HEK293 (cell line): ENCODE measurements around the gene TADA3.

Experiments
- CTCF ChIA-PET: fragments of 350-600 bp; formaldehyde crosslinking; extraction: SDS; loops from one replicate; lab custom pipeline; 2021; ENCODE audit warnings: antibody characterized with exemption; lab: Yijun Ruan, JAX
- POLR2A ChIA-PET: fragments of 300-600 bp; formaldehyde crosslinking; extraction: SDS; loops from one replicate; lab custom pipeline; 2020; ENCODE audit warnings: antibody characterized with exemption, inconsistent platforms; lab: Yijun Ruan, JAX
- H3K27ac ChIP-seq: fragments of 200-500 bp; sonication (Bioruptor generic); 2 replicates; pipeline ENCODE4 v1.5.1; 2014; ENCODE audit warnings: low read depth, low read length, control low read depth, inconsistent platforms; ENCODE audit errors: extremely low read depth
- H3K36me3 ChIP-seq, 2 experiments: fragments of 200-500 bp in 1 of 2; sonication (Bioruptor generic) in 1 of 2; 1 replicate in 1 of 2; 2 replicates in 1 of 2; pipeline ENCODE4 v1.5.1; 2014 to 2017; ENCODE audit warnings: inconsistent platforms in 2 of 2, low read length in 2 of 2; ENCODE audit not compliant: control insufficient read depth in 2 of 2, insufficient read depth in 1 of 2
- H3K4me1 ChIP-seq: fragments of 200-500 bp; sonication (Bioruptor generic); 2 replicates; pipeline ENCODE4 v1.5.1; 2014; ENCODE audit warnings: mild to moderate bottlenecking, low read length, inconsistent platforms; ENCODE audit not compliant: control insufficient read depth, insufficient read depth
- H3K4me3 ChIP-seq: 2 replicates; pipeline ENCODE4 v1.5.1; 2011; ENCODE audit warnings: low read depth, mild to moderate bottlenecking, control low read depth, low read length, moderate library complexity
- H3K9me3 ChIP-seq: fragments of 200-500 bp; sonication (Bioruptor generic); 2 replicates; pipeline ENCODE4 v1.5.1; 2014; ENCODE audit warnings: low read depth, low read length, inconsistent platforms; ENCODE audit not compliant: control insufficient read depth, insufficient read depth
- BCL11B ChIP-seq: fragments of 450-650 bp; formaldehyde crosslinking; IDR thresholded peaks from 2 replicates; pipeline ENCODE4 v1.5.1; 2016; ENCODE audit warnings: low read depth, missing biosample characterization, missing genetic modification characterization
- GLIS1 ChIP-seq: fragments of 450-650 bp; formaldehyde crosslinking; IDR thresholded peaks from 2 replicates; pipeline ENCODE4 v1.5.1; 2016; ENCODE audit warnings: missing biosample characterization, missing genetic modification characterization
- GLIS2 ChIP-seq: fragments of 450-650 bp; formaldehyde crosslinking; IDR thresholded peaks from 2 replicates; pipeline ENCODE4 v1.5.1; 2016; ENCODE audit warnings: missing biosample characterization, missing genetic modification characterization
- MEIS1 ChIP-seq: sonication (generic); formaldehyde crosslinking; IDR thresholded peaks from 2 replicates; pipeline ENCODE4 v1.8.1; 2022; ENCODE audit warnings: missing genetic modification reagents, mild to moderate bottlenecking, borderline replicate concordance
- MYNN ChIP-seq: fragments of 450-650 bp; formaldehyde crosslinking; IDR thresholded peaks from 2 replicates; pipeline ENCODE4 v1.5.1; 2016; ENCODE audit warnings: missing biosample characterization, missing genetic modification characterization, borderline replicate concordance
- SP2 ChIP-seq: fragments of 450-650 bp; formaldehyde crosslinking; IDR thresholded peaks from 2 replicates; pipeline ENCODE4 v1.5.1; 2016; ENCODE audit warnings: missing biosample characterization, missing genetic modification characterization
- ZBTB17 ChIP-seq: fragments of 450-650 bp; formaldehyde crosslinking; IDR thresholded peaks from 2 replicates; pipeline ENCODE4 v1.5.1; 2016; ENCODE audit warnings: missing biosample characterization, missing genetic modification characterization
- ZBTB20 ChIP-seq: fragments of 450-650 bp; formaldehyde crosslinking; IDR thresholded peaks from 2 replicates; pipeline ENCODE4 v1.5.1; 2016; ENCODE audit warnings: missing biosample characterization, missing genetic modification characterization
- ZBTB8A ChIP-seq: fragments of 450-650 bp; formaldehyde crosslinking; IDR thresholded peaks from 2 replicates; pipeline ENCODE4 v1.5.1; 2016; ENCODE audit warnings: missing biosample characterization, missing genetic modification characterization
- ZNF114 ChIP-seq: fragments of 450-650 bp; formaldehyde crosslinking; IDR thresholded peaks from 2 replicates; pipeline ENCODE4 v1.5.0; 2017; ENCODE audit warnings: missing biosample characterization, missing genetic modification characterization
- ZNF146 ChIP-seq: fragments of 450-650 bp; formaldehyde crosslinking; IDR thresholded peaks from 2 replicates; pipeline ENCODE4 v1.5.1; 2016; ENCODE audit warnings: missing biosample characterization, missing genetic modification characterization
- ZNF302 ChIP-seq: fragments of 450-650 bp; formaldehyde crosslinking; IDR thresholded peaks from 2 replicates; pipeline ENCODE4 v1.5.1; 2016; ENCODE audit warnings: missing biosample characterization, missing genetic modification characterization, low read depth
- ZNF311 ChIP-seq: fragments of 450-650 bp; formaldehyde crosslinking; IDR thresholded peaks from 2 replicates; pipeline ENCODE4 v1.5.1; 2017; ENCODE audit warnings: missing biosample characterization, missing genetic modification characterization, borderline replicate concordance
- ZNF529 ChIP-seq: fragments of 450-650 bp; formaldehyde crosslinking; IDR thresholded peaks from 2 replicates; pipeline ENCODE4 v1.5.1; 2017; ENCODE audit warnings: missing genetic modification characterization, missing biosample characterization; ENCODE audit not compliant: insufficient replicate concordance
- ZNF596 ChIP-seq: fragments of 450-650 bp; IDR thresholded peaks from 2 replicates; pipeline ENCODE4 v1.5.0; 2018; ENCODE audit warnings: missing biosample characterization, mild to moderate bottlenecking, missing genetic modification characterization, moderate library complexity
- ZNF670 ChIP-seq: fragments of 450-650 bp; formaldehyde crosslinking; IDR thresholded peaks from 2 replicates; pipeline ENCODE4 v1.5.1; 2016; ENCODE audit warnings: missing biosample characterization, missing genetic modification characterization, low read depth
- ZNF701 ChIP-seq: fragments of 450-650 bp; formaldehyde crosslinking; IDR thresholded peaks from 2 replicates; pipeline ENCODE4 v1.5.1; 2016; ENCODE audit warnings: missing biosample characterization, missing genetic modification characterization
- ZSCAN30 ChIP-seq: fragments of 450-650 bp; IDR thresholded peaks from 2 replicates; pipeline ENCODE4 v1.5.1; 2018; ENCODE audit warnings: missing biosample characterization, mild to moderate bottlenecking, missing genetic modification characterization, moderate library complexity
- TF ChIP-seq, protein P1 (sequence below): fragments of 450-650 bp; formaldehyde crosslinking; IDR thresholded peaks from 2 replicates; pipeline ENCODE4 v1.5.1; 2016; ENCODE audit warnings: missing biosample characterization, missing genetic modification characterization
- TF ChIP-seq, protein P2 (sequence below): fragments of 450-650 bp; formaldehyde crosslinking; IDR thresholded peaks from 2 replicates; pipeline ENCODE4 v1.5.1; 2017; ENCODE audit warnings: missing biosample characterization, missing genetic modification characterization
- TF ChIP-seq, protein P3 (sequence below): fragments of 450-650 bp; formaldehyde crosslinking; IDR thresholded peaks from 2 replicates; pipeline ENCODE4 v1.5.1; 2016; ENCODE audit warnings: missing biosample characterization, missing genetic modification characterization
- TF ChIP-seq, protein P4 (sequence below): fragments of 450-650 bp; formaldehyde crosslinking; IDR thresholded peaks from 2 replicates; pipeline ENCODE4 v1.5.1; 2016; ENCODE audit warnings: missing biosample characterization, missing genetic modification characterization
- TF ChIP-seq, protein P5 (sequence below): fragments of 450-650 bp; formaldehyde crosslinking; IDR thresholded peaks from 2 replicates; pipeline ENCODE4 v1.5.1; 2016; ENCODE audit warnings: missing biosample characterization, missing genetic modification characterization
- TF ChIP-seq, protein P6 (sequence below): fragments of 450-650 bp; formaldehyde crosslinking; IDR thresholded peaks from 2 replicates; pipeline ENCODE4 v1.5.1; 2016; ENCODE audit warnings: missing biosample characterization, missing genetic modification characterization, borderline replicate concordance
- TF ChIP-seq, protein P7 (sequence below): fragments of 450-650 bp; formaldehyde crosslinking; IDR thresholded peaks from 2 replicates; pipeline ENCODE4 v1.5.1; 2016; ENCODE audit warnings: missing biosample characterization, missing genetic modification characterization

The TADA3 gene

DNA sequence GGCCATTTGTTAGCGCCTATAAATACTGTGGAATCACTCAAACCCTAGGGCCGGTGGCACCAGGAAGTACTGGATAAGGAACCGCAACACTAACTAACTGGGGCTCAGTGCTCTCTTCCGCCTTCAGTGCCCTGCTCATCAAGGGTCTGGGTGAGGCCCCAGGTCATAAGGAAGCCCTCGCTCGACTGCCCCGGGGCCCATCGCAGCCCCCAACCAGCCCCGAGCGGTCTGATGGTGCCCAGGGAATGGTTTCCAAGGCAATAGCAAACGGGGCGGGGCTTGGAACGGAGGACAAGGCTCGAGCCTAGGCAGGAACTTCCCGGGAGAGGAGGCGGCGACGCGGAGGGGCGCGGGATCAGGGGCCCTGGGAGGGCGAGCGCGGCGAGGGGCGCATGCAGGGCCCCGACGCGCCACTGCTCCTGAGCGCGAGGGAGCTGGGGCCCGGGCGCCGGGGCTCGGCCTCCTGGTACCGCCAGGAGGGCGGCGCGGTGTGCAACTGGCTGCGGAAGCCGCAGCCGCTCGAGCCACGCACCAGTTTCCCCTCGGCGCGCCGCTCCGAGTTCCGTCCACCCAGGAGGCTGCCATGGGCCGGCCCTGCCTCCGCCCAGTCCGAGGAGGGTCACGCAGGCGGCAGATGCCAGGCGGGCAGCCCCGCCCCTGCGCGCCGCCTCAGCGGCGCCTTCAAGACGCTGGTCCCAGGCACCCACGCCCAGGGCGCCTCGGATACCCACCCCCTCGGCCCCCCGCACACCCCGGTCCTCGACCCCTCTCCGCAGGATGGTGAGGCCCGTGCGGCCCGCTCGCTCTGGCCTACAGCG is 17.6 kb upstream of the TADA3 start, which contains the start of gene TTLL3:
TTLL3 (plus strand) TSS at position 648 of the 818 bp plus-strand sequence. CDS start 400 bp downstream, outside the sequence.
- peaks cover 6% of the 10 kb centered on the region; the same call in 1 of the 2 replicates for H3K4me1 ChIP-seq
- POLR2A ChIA-PET = interaction anchor here (0.6 to 3.6 kb wide), 2 partner anchors 17 to 78 kb away, joined by 3 to 18 read pairs; partner anchors contain the start of genes ARPC4, BRPF1 and TADA3
- CTCF ChIA-PET = interaction anchor here (0.6 to 1.1 kb wide), 2 partner anchors 144 to 306 kb away, joined by 4 read pairs; no protein-coding TSS in a partner anchor
- no peaks in the 10 kb centered on the region for H3K9me3 ChIP-seq
- H3K36me3 ChIP-seq = peaks cover 3 to 71% of the 10 kb centered on the region in 2 experiments
- peak within 1 kb of the TSS; percentile 34 for H3K4me3 ChIP-seq
- peak within 1 kb of the TSS; percentile 76 for H3K27ac ChIP-seq
- TF ChIP-seq ZBTB8A (tag by site-specific recombination) (0 out of 2 replicates have a peak, but pooled peaks have one; percentile 17), ZSCAN30 (tag by site-specific recombination) (no peak), ZNF302 (tag by site-specific recombination) (no peak), GLIS1 (peak; percentile 61), ZNF311 (no peak), ZBTB17 (tag by site-specific recombination) (no peak), ZNF701 (no peak), SP2 (tag by site-specific recombination) (0 out of 2 replicates have a peak, but pooled peaks have one; percentile 14), GLIS2 (tag by site-specific recombination) (no peak), ZNF596 (tag by site-specific recombination) (no peak), BCL11B (tag by site-specific recombination) (no peak), ZBTB20 (peak; percentile 86), ZNF146 (tag by site-specific recombination) (no peak), MEIS1 (CRISPR knock-in tag) (no peak), ZNF114 (no peak), ZNF529 (no peak), ZNF670 (tag by site-specific recombination) (no peak), MYNN (tag by site-specific recombination) (no peak)
- TF ChIP-seq, protein P1, sequence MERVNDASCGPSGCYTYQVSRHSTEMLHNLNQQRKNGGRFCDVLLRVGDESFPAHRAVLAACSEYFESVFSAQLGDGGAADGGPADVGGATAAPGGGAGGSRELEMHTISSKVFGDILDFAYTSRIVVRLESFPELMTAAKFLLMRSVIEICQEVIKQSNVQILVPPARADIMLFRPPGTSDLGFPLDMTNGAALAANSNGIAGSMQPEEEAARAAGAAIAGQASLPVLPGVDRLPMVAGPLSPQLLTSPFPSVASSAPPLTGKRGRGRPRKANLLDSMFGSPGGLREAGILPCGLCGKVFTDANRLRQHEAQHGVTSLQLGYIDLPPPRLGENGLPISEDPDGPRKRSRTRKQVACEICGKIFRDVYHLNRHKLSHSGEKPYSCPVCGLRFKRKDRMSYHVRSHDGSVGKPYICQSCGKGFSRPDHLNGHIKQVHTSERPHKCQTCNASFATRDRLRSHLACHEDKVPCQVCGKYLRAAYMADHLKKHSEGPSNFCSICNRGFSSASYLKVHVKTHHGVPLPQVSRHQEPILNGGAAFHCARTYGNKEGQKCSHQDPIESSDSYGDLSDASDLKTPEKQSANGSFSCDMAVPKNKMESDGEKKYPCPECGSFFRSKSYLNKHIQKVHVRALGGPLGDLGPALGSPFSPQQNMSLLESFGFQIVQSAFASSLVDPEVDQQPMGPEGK = 0 out of 2 replicates have a peak, but pooled peaks have one; percentile 3
- TF ChIP-seq, protein P2, sequence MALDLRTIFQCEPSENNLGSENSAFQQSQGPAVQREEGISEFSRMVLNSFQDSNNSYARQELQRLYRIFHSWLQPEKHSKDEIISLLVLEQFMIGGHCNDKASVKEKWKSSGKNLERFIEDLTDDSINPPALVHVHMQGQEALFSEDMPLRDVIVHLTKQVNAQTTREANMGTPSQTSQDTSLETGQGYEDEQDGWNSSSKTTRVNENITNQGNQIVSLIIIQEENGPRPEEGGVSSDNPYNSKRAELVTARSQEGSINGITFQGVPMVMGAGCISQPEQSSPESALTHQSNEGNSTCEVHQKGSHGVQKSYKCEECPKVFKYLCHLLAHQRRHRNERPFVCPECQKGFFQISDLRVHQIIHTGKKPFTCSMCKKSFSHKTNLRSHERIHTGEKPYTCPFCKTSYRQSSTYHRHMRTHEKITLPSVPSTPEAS (tag by site-specific recombination) = no peak
- TF ChIP-seq, protein P3, sequence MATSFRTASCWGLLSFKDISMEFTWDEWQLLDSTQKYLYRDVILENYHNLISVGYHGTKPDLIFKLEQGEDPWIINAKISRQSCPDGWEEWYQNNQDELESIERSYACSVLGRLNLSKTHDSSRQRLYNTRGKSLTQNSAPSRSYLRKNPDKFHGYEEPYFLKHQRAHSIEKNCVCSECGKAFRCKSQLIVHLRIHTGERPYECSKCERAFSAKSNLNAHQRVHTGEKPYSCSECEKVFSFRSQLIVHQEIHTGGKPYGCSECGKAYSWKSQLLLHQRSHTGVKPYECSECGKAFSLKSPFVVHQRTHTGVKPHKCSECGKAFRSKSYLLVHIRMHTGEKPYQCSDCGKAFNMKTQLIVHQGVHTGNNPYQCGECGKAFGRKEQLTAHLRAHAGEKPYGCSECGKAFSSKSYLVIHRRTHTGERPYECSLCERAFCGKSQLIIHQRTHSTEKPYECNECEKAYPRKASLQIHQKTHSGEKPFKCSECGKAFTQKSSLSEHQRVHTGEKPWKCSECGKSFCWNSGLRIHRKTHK = no peak
- TF ChIP-seq, protein P4, sequence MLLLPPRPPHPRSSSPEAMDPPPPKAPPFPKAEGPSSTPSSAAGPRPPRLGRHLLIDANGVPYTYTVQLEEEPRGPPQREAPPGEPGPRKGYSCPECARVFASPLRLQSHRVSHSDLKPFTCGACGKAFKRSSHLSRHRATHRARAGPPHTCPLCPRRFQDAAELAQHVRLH (tag by site-specific recombination) = no peak
- TF ChIP-seq, protein P5, sequence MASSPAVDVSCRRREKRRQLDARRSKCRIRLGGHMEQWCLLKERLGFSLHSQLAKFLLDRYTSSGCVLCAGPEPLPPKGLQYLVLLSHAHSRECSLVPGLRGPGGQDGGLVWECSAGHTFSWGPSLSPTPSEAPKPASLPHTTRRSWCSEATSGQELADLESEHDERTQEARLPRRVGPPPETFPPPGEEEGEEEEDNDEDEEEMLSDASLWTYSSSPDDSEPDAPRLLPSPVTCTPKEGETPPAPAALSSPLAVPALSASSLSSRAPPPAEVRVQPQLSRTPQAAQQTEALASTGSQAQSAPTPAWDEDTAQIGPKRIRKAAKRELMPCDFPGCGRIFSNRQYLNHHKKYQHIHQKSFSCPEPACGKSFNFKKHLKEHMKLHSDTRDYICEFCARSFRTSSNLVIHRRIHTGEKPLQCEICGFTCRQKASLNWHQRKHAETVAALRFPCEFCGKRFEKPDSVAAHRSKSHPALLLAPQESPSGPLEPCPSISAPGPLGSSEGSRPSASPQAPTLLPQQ (tag by site-specific recombination) = 0 out of 2 replicates have a peak, but pooled peaks have one; percentile 13
- TF ChIP-seq, protein P6, sequence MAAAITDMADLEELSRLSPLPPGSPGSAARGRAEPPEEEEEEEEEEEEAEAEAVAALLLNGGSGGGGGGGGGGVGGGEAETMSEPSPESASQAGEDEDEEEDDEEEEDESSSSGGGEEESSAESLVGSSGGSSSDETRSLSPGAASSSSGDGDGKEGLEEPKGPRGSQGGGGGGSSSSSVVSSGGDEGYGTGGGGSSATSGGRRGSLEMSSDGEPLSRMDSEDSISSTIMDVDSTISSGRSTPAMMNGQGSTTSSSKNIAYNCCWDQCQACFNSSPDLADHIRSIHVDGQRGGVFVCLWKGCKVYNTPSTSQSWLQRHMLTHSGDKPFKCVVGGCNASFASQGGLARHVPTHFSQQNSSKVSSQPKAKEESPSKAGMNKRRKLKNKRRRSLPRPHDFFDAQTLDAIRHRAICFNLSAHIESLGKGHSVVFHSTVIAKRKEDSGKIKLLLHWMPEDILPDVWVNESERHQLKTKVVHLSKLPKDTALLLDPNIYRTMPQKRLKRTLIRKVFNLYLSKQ (tag by site-specific recombination) = no peak
- TF ChIP-seq, protein P7, sequence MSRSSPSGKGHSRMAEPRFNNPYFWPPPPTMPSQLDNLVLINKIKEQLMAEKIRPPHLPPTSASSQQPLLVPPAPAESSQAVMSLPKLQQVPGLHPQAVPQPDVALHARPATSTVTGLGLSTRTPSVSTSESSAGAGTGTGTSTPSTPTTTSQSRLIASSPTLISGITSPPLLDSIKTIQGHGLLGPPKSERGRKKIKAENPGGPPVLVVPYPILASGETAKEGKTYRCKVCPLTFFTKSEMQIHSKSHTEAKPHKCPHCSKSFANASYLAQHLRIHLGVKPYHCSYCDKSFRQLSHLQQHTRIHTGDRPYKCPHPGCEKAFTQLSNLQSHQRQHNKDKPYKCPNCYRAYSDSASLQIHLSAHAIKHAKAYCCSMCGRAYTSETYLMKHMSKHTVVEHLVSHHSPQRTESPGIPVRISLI = no peak
